ENCODE results near the gene CLEC17A. TPM values are rescaled to one million over a fixed set of nuclear protein-coding genes. Genes with fewer than 3 reads are reported as not detected.

The CLEC17A gene
- polyA plus RNA-seq, 1 donor from 2014 or later = not detected

- Histone ChIP-seq H3K9me2 (ENCODE audit: insufficient read depth, low read length) (no peaks in the 10 kb centered on the region), H4K20me1 (ENCODE audit: insufficient read depth) (no peaks in the 10 kb centered on the region), H3K4me2 (ENCODE audit: low read length) (no peak overlapping the region), H3K79me2 (replicated peaks; ENCODE audit: insufficient read depth, low read length) (no peaks in the 10 kb centered on the region), H3K4me3 (ENCODE audit: low read length) (no peak overlapping the region), H3K27me3 (ENCODE audit: insufficient read depth, low read depth, low read length) (no peaks in the 10 kb centered on the region), H3K27ac (ENCODE audit: low read length) (no peak overlapping the region), H3F3A (ENCODE audit: insufficient read depth, low read length, poor library complexity, severe bottlenecking) (no peaks in the 10 kb centered on the region), H3K9me3 (ENCODE audit: low read length) (no peaks in the 10 kb centered on the region), H3K36me3 (ENCODE audit: insufficient read depth, low read length) (no peaks in the 10 kb centered on the region), H3K9ac (ENCODE audit: low read length) (no peak overlapping the region), H2AFZ (ENCODE audit: low read depth, low read length) (no peak overlapping the region)
- no peak for TF ChIP-seq EZH2 (IDR thresholded peaks at IDR 0.05; ENCODE audit: borderline replicate concordance, insufficient read depth, low read length, poor library complexity, severe bottlenecking)
Observed at GRCh38 chr19:14559916-14560775, 22.7 kb upstream of the CLEC17A start.

- no peak overlapping the region for H3K4me2 ChIP-seq (ENCODE audit: low read length)
- H3F3A ChIP-seq (ENCODE audit: insufficient read depth, low read length, poor library complexity, severe bottlenecking) = no peaks in the 10 kb centered on the region
- no peak overlapping the region for H3K9ac ChIP-seq (ENCODE audit: low read length)
- H3K36me3 ChIP-seq (ENCODE audit: insufficient read depth, low read length) = no peaks in the 10 kb centered on the region
- H2AFZ ChIP-seq (ENCODE audit: low read depth, low read length) = no peak overlapping the region
- no peak overlapping the region for H3K4me3 ChIP-seq (ENCODE audit: low read length)
- H3K9me2 ChIP-seq (ENCODE audit: insufficient read depth, low read length) = no peaks in the 10 kb centered on the region
- no peak overlapping the region for H3K27ac ChIP-seq (ENCODE audit: low read length)
- no peaks in the 10 kb centered on the region for H3K9me3 ChIP-seq (ENCODE audit: low read length)
- no peaks in the 10 kb centered on the region for H3K27me3 ChIP-seq (ENCODE audit: insufficient read depth, low read depth, low read length)
- no peaks in the 10 kb centered on the region for H4K20me1 ChIP-seq (ENCODE audit: insufficient read depth)
- TF ChIP-seq SMC3 (conservative IDR thresholded peaks at IDR 0.05; ENCODE audit: poor library complexity) (no peak), MXI1 (conservative IDR thresholded peaks at IDR 0.05; ENCODE audit: poor library complexity, severe bottlenecking) (no peak), POLR2AphosphoS5 (IDR thresholded peaks at IDR 0.05) (no peak), TAF1 (IDR thresholded peaks at IDR 0.05; ENCODE audit: low read depth) (no peak), RAD21 (conservative IDR thresholded peaks at IDR 0.05) (no peak), EP300 (conservative IDR thresholded peaks at IDR 0.05; ENCODE audit: poor library complexity, severe bottlenecking) (no peak), EZH2 (IDR thresholded peaks at IDR 0.05; ENCODE audit: borderline replicate concordance, insufficient read depth, low read length, poor library complexity, severe bottlenecking) (no peak)
- H3K79me2 ChIP-seq (replicated peaks; ENCODE audit: insufficient read depth, low read length) = no peaks in the 10 kb centered on the region
Observed at GRCh38 chr19:14560776-14561108, 22.1 kb upstream of the CLEC17A start.

- Histone ChIP-seq H3K4me3 (ENCODE audit: low read length) (no peak overlapping the region), H3F3A (ENCODE audit: insufficient read depth, low read length, poor library complexity, severe bottlenecking) (no peaks in the 10 kb centered on the region), H3K36me3 (ENCODE audit: insufficient read depth, low read length) (no peaks in the 10 kb centered on the region), H3K9me3 (ENCODE audit: low read length) (no peaks in the 10 kb centered on the region), H3K4me2 (ENCODE audit: low read length) (no peak overlapping the region), H3K9me2 (ENCODE audit: insufficient read depth, low read length) (no peaks in the 10 kb centered on the region), H3K9ac (ENCODE audit: low read length) (no peak overlapping the region), H2AFZ (ENCODE audit: low read depth, low read length) (no peak overlapping the region), H3K79me2 (replicated peaks; ENCODE audit: insufficient read depth, low read length) (no peaks in the 10 kb centered on the region), H3K27me3 (ENCODE audit: insufficient read depth, low read depth, low read length) (no peaks in the 10 kb centered on the region), H4K20me1 (ENCODE audit: insufficient read depth) (no peaks in the 10 kb centered on the region), H3K27ac (ENCODE audit: low read length) (no peak overlapping the region)
- TF ChIP-seq MXI1 (conservative IDR thresholded peaks at IDR 0.05; ENCODE audit: poor library complexity, severe bottlenecking) = no peak
- no peak for TF ChIP-seq EP300 (conservative IDR thresholded peaks at IDR 0.05; ENCODE audit: poor library complexity, severe bottlenecking)
- no peak for TF ChIP-seq POLR2AphosphoS5 (IDR thresholded peaks at IDR 0.05)
Observed at GRCh38 chr19:14561249-14561648, 21.6 kb upstream of the CLEC17A start.

- Histone ChIP-seq H4K20me1 (ENCODE audit: insufficient read depth) (no peaks in the 10 kb centered on the region), H3K9me2 (ENCODE audit: insufficient read depth, low read length) (no peaks in the 10 kb centered on the region), H3K27me3 (ENCODE audit: insufficient read depth, low read depth, low read length) (no peaks in the 10 kb centered on the region), H3K4me3 (ENCODE audit: low read length) (no peak overlapping the region), H3K4me2 (ENCODE audit: low read length) (no peak overlapping the region), H3K36me3 (ENCODE audit: insufficient read depth, low read length) (no peaks in the 10 kb centered on the region), H3K27ac (ENCODE audit: low read length) (no peak overlapping the region), H3F3A (ENCODE audit: insufficient read depth, low read length, poor library complexity, severe bottlenecking) (no peaks in the 10 kb centered on the region), H3K9ac (ENCODE audit: low read length) (no peak overlapping the region), H2AFZ (ENCODE audit: low read depth, low read length) (no peak overlapping the region), H3K9me3 (ENCODE audit: low read length) (no peaks in the 10 kb centered on the region), H3K79me2 (replicated peaks; ENCODE audit: insufficient read depth, low read length) (no peaks in the 10 kb centered on the region)
- no peak for TF ChIP-seq MXI1 (conservative IDR thresholded peaks at IDR 0.05; ENCODE audit: poor library complexity, severe bottlenecking)
- no peak for TF ChIP-seq POLR2AphosphoS5 (IDR thresholded peaks at IDR 0.05)
- TF ChIP-seq CTCF (IDR thresholded peaks at IDR 0.05; ENCODE audit: poor library complexity, severe bottlenecking) = no peak
- no peak for TF ChIP-seq EP300 (conservative IDR thresholded peaks at IDR 0.05; ENCODE audit: poor library complexity, severe bottlenecking)
- no peak for TF ChIP-seq EZH2 (IDR thresholded peaks at IDR 0.05; ENCODE audit: borderline replicate concordance, insufficient read depth, low read length, poor library complexity, severe bottlenecking)
- no peak for TF ChIP-seq REST (IDR thresholded peaks at IDR 0.05; ENCODE audit: borderline replicate concordance)
- no peak for TF ChIP-seq TAF1 (IDR thresholded peaks at IDR 0.05; ENCODE audit: low read depth)
- no peak for TF ChIP-seq SMC3 (conservative IDR thresholded peaks at IDR 0.05; ENCODE audit: poor library complexity)
- TF ChIP-seq RAD21 (conservative IDR thresholded peaks at IDR 0.05) = no peak
Observed at GRCh38 chr19:14561847-14562351, 21.0 kb upstream of the CLEC17A start.
